Right lobe of liver (tissue), 4 donors: ENCODE results near the gene MCTP1.

Experiments
- POLR2A ChIP-seq: fragments of 450-650 bp; IDR thresholded peaks from one replicate; pipeline ENCODE4 v1.6.1; 2017; ENCODE audit warnings: antibody characterized with exemption, mild to moderate bottlenecking
- TF ChIP-seq, protein P1 (sequence below), 4 donors: fragments of 200-600 bp in 3 of 4; fragments of 450-650 bp in 1 of 4; IDR thresholded peaks; one replicate each; pipeline versions ENCODE4 v1.5.1 to v1.8.0; 2016 to 2022; ENCODE audit warnings: antibody characterized with exemption in 4 of 4, mild to moderate bottlenecking in 2 of 4
- donor health status: DM: no; HTN: no; CAD: no.
- donor health status: DM: no; HTN: no; CAD: no.
- donor health status: DM: no; HTN: yes; CAD: no.

GRCh38 chr5:94906750-94907149 lies 378.1 kb downstream of the MCTP1 start:
- TF ChIP-seq, protein P1, sequence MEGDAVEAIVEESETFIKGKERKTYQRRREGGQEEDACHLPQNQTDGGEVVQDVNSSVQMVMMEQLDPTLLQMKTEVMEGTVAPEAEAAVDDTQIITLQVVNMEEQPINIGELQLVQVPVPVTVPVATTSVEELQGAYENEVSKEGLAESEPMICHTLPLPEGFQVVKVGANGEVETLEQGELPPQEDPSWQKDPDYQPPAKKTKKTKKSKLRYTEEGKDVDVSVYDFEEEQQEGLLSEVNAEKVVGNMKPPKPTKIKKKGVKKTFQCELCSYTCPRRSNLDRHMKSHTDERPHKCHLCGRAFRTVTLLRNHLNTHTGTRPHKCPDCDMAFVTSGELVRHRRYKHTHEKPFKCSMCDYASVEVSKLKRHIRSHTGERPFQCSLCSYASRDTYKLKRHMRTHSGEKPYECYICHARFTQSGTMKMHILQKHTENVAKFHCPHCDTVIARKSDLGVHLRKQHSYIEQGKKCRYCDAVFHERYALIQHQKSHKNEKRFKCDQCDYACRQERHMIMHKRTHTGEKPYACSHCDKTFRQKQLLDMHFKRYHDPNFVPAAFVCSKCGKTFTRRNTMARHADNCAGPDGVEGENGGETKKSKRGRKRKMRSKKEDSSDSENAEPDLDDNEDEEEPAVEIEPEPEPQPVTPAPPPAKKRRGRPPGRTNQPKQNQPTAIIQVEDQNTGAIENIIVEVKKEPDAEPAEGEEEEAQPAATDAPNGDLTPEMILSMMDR (IDR thresholded peaks at IDR 0.05): no peak
- no peak for TF ChIP-seq POLR2A
